Uterus (tissue), 4 donors: ENCODE measurements around the gene CRYBG1. TPM values are rescaled to one million over a fixed set of nuclear protein-coding genes. Genes with fewer than 3 reads are reported as not detected.
A peak's percentile ranks its signal among the peaks of the same experiment; 100 is the strongest.
"Not testable (repeated sequence)": the region's sequence is repeated elsewhere in the genome, so short reads cannot be mapped to it uniquely, and the experiment has no call there.

Source experiments
- DNase-seq, 2 donors: peaks; one replicate each; pipeline ENCODE4 v3.0.0-alpha.2; 2019 to 2020
- H3K27ac ChIP-seq, 2 donors: fragments of 200-600 bp; sonication (generic); 1 replicate in 1 of 2; 2 replicates in 1 of 2; pipeline ENCODE4 v1.5.1; 2016 to 2018
- H3K27me3 ChIP-seq, 2 donors: fragments of 200-600 bp; sonication (generic); one replicate each; pipeline ENCODE4 v1.5.1; 2018 to 2019; ENCODE audit warnings: control low read depth in 1 of 2
- H3K36me3 ChIP-seq, 2 donors: fragments of 200-600 bp; sonication (generic); one replicate each; pipeline ENCODE4 v1.5.1; 2019; ENCODE audit warnings: control low read depth in 1 of 2
- H3K4me1 ChIP-seq, 2 donors: fragments of 200-600 bp; sonication (generic); one replicate each; pipeline ENCODE4 v1.5.1; 2018 to 2019; ENCODE audit warnings: control low read depth in 1 of 2
- H3K4me3 ChIP-seq, 2 donors: fragments of 200-600 bp; sonication (generic); 1 replicate in 1 of 2; 2 replicates in 1 of 2; pipeline ENCODE4 v1.5.1; 2018 to 2019; ENCODE audit warnings: mild to moderate bottlenecking in 1 of 2
- H3K9me3 ChIP-seq, 2 donors: fragments of 200-600 bp; sonication (generic); one replicate each; pipeline ENCODE4 v1.5.1; 2019; ENCODE audit warnings: control low read depth in 1 of 2
- CTCF ChIP-seq, 4 experiments: fragments of 200-600 bp in 2 of 4; fragments of 450-650 bp in 2 of 4; sonication (generic) in 2 of 4; IDR thresholded peaks; one replicate each; pipeline ENCODE4 v1.5.1; 2016 to 2019; ENCODE audit warnings: antibody characterized with exemption in 4 of 4, mild to moderate bottlenecking in 2 of 4, moderate library complexity in 1 of 4
- POLR2A ChIP-seq, 2 donors: fragments of 450-650 bp; IDR thresholded peaks; one replicate each; pipeline ENCODE4 v1.6.1; 2016; ENCODE audit warnings: antibody characterized with exemption in 2 of 2, mild to moderate bottlenecking in 1 of 2, moderate library complexity in 1 of 2
- intact Hi-C: fragments of 100-400 bp; cut with DNase I; formaldehyde crosslinking; loops from one replicate; pipeline ENCODE4 v1.15.1; 2023; ENCODE audit warnings: low total_unique reads
- total RNA-seq, 4 donors: library from RNA; depleted of rRNA in 3 of 4; stranded (reverse); fragments of >200 nt in 3 of 4; gene quantifications; one replicate each; pipeline versions ENCODE4 v1.1.0 to v1.2.4, GENCODE V29; 2014 to 2023
- donor health status: DM: yes; HTN: yes; CAD: no.

Gene CRYBG1
- total RNA-seq, 4 donors from 2014 or later, result 3.6 to 65.3 (median 8.9) TPM

DNA sequence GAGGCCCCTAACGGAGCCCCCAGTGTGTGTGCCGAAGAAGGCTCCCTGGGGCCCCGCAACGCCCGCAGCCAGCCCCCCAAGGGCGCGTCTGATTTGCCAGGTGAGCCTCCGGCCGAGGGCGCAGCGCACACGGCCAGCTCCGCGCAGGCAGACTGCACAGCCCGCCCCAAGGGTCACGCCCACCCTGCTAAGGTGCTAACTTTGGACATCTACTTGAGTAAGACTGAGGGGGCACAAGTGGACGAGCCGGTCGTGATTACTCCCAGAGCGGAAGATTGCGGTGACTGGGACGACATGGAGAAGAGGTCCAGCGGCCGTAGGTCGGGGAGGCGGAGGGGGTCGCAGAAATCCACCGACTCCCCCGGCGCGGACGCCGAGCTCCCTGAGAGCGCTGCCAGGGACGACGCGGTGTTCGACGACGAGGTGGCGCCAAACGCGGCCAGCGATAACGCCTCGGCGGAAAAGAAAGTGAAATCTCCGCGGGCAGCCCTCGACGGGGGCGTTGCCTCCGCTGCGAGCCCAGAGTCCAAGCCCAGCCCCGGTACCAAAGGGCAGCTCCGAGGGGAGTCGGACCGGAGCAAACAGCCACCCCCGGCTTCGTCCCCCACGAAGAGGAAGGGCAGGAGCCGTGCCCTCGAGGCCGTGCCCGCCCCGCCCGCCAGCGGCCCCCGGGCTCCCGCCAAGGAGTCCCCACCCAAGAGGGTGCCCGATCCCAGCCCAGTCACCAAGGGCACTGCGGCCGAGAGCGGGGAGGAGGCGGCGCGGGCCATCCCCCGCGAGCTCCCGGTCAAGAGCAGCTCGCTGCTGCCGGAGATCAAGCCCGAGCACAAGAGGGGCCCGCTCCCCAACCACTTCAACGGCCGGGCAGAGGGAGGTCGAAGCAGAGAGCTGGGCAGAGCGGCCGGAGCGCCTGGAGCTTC lies 151.8 kb downstream of the CRYBG1 start:
- Histone ChIP-seq H3K4me3 (peak overlapping the region; percentile 58 to 77), H3K9me3 (no peaks in the 10 kb centered on the region), H3K27me3 (peaks cover 0 to 10% of the 10 kb centered on the region in 2 donors), H3K36me3 (no peaks in the 10 kb centered on the region), H3K27ac (peak overlapping the region; percentile 69 to 82), H3K4me1 (peaks cover 0 to 16% of the 10 kb centered on the region in 2 donors)
- DNase-seq, result peak; percentile 47 to 66
- intact Hi-C loops, result no loop called here
- no peak for TF ChIP-seq POLR2A (IDR thresholded peaks at IDR 0.05)
- TF ChIP-seq CTCF (IDR thresholded peaks at IDR 0.05), result peak in 1 of 4 experiments; percentile 9

DNA sequence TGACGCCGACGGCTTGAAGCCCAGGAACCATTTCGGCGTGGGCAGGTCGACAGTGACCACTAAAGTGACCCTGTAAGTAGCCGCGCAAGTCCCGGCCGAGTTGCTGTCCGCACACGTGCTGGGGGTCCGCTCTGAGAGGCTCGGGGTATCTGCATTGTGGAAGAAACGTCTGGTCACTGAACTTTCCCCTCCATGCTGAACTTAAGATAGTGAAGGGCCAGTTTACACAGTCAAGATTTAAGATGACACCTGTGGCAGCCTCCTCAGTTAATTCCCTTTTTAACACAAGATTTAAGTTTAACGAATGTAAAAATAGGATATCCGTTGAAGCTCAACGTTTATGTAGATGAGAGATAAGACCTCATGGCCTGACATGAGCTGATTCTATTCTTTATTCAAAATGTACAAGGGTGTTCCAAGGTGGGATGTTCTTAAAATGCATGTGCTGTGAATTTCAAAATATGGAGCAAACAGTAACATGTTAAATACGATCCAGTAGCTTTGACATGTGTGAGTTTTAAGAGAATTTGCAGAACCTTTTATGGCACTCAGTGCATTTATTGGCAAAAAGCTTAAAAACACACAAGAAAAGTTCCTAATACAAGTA lies 152.6 kb downstream of the CRYBG1 start:
- peak overlapping the region; percentile 69 to 82 for H3K27ac ChIP-seq

GRCh38 chr6:106513808-106514582 lies 153.5 kb downstream of the CRYBG1 start:
- Histone ChIP-seq H3K36me3 (no peaks in the 10 kb centered on the region), H3K9me3 (no peaks in the 10 kb centered on the region), H3K4me3 (peak overlapping the region in 1 of 2 donors; percentile 3), H3K4me1 (peaks cover 0 to 16% of the 10 kb centered on the region in 2 donors), H3K27ac (peak overlapping the region; percentile 28 to 69), H3K27me3 (no peaks in the 10 kb centered on the region)
- TF ChIP-seq CTCF (IDR thresholded peaks at IDR 0.05), result no peak
- no peak for TF ChIP-seq POLR2A (IDR thresholded peaks at IDR 0.05)
- intact Hi-C loops, result no loop called here
- DNase-seq, result no peak

More for the DNA sequence above, 152.6 kb downstream of the CRYBG1 start:
- intact Hi-C loops, result no loop called here
- DNase-seq, result no peak
- Histone ChIP-seq H3K36me3 (no peaks in the 10 kb centered on the region), H3K9me3 (no peaks in the 10 kb centered on the region), H3K4me3 (peak overlapping the region; percentile 58 to 77), H3K4me1 (peaks cover 0 to 16% of the 10 kb centered on the region in 2 donors), H3K27me3 (peaks cover 0 to 3% of the 10 kb centered on the region in 2 donors)
- TF ChIP-seq POLR2A (IDR thresholded peaks at IDR 0.05) (no peak), CTCF (IDR thresholded peaks at IDR 0.05) (no peak)

- no peak for DNase-seq
- Histone ChIP-seq H3K27me3 (no peaks in the 10 kb centered on the region), H3K9me3 (no peaks in the 10 kb centered on the region), H3K4me1 (peaks cover 0 to 16% of the 10 kb centered on the region in 2 donors), H3K36me3 (no peaks in the 10 kb centered on the region), H3K4me3 (no peak overlapping the region), H3K27ac (no peak overlapping the region)
- TF ChIP-seq POLR2A (IDR thresholded peaks at IDR 0.05) (no peak), CTCF (IDR thresholded peaks at IDR 0.05) (no peak)
- intact Hi-C loops, result no loop called here
Measured at GRCh38 chr6:106514583-106514885, 154.0 kb downstream of the CRYBG1 start.

GRCh38 chr6:106515582-106515981 lies 155.1 kb downstream of the CRYBG1 start:
- H3K27ac ChIP-seq, H3K9me3 ChIP-seq, DNase-seq, intact Hi-C loops, H3K36me3 ChIP-seq, H3K4me3 ChIP-seq, H3K27me3 ChIP-seq: not testable (repeated sequence)
- H3K4me1 ChIP-seq, result peaks cover 0 to 10% of the 10 kb centered on the region in 2 donors
